Heart left ventricle (tissue), 16 donors: ENCODE data around the gene BGN. TPM values are rescaled to one million over a fixed set of nuclear protein-coding genes. Genes with fewer than 3 reads are reported as not detected.
A peak's percentile ranks its signal among the peaks of the same experiment; 100 is the strongest.

Experiments
- ATAC-seq, 4 donors: fragments of 200-7000 bp; cut with Tn5 transposase; one replicate each; pipeline ENCODE4 v1.9.1; 2020 to 2022; ENCODE audit warnings: moderate library complexity in 4 of 4, mild to moderate bottlenecking in 3 of 4, moderate number of reproducible peaks in 1 of 4
- DNase-seq, 5 donors: peaks; one replicate each; pipeline ENCODE4 v3.0.0-alpha.2; 2020
- H3K27ac ChIP-seq, 12 donors: fragments of 200-600 bp; sonication (generic) in 4 of 12; one replicate each; pipeline versions ENCODE4 v1.5.0 to v1.8.0; 2016 to 2022; ENCODE audit warnings: mild to moderate bottlenecking in 2 of 12
- H3K27me3 ChIP-seq, 9 donors: fragments of 200-600 bp; sonication (generic) in 2 of 9; one replicate each; pipeline versions ENCODE4 v1.5.1 to v1.8.0; 2016 to 2022; ENCODE audit warnings: mild to moderate bottlenecking in 3 of 9
- H3K36me3 ChIP-seq, 9 donors: fragments of 200-600 bp; sonication (generic) in 2 of 9; one replicate each; pipeline versions ENCODE4 v1.5.0 to v1.8.0; 2018 to 2022; ENCODE audit warnings: mild to moderate bottlenecking in 2 of 9
- H3K4me1 ChIP-seq, 12 donors: fragments of 200-600 bp; sonication (generic) in 4 of 12; one replicate each; pipeline versions ENCODE4 v1.5.0 to v1.8.0; 2016 to 2022; ENCODE audit warnings: mild to moderate bottlenecking in 3 of 12
- H3K4me3 ChIP-seq, 12 donors: fragments of 200-600 bp; sonication (generic) in 4 of 12; one replicate each; pipeline versions ENCODE4 v1.5.0 to v1.8.0; 2017 to 2022; ENCODE audit warnings: mild to moderate bottlenecking in 9 of 12, moderate library complexity in 4 of 12
- H3K9me3 ChIP-seq, 12 donors: fragments of 200-600 bp; sonication (generic) in 4 of 12; one replicate each; pipeline versions ENCODE4 v1.5.0 to v1.8.0; 2016 to 2022; ENCODE audit warnings: mild to moderate bottlenecking in 1 of 12
- POLR2A ChIP-seq, 2 donors: fragments of 450-650 bp; IDR thresholded peaks; one replicate each; pipeline ENCODE4 v1.6.1; 2017; ENCODE audit warnings: antibody characterized with exemption in 2 of 2, mild to moderate bottlenecking in 2 of 2, moderate library complexity in 2 of 2
- whole genome bisulfite sequencing, 4 donors: extraction: QIAGEN DNeasy Blood & Tissue Kit in 2 of 4; methylation state at CpG; one replicate each; pipeline versions ENCODE4 v1.1.5 to v1.1.7; 2013 to 2018; 5-methylcytosine and 5-hydroxymethylcytosine counted together
- intact Hi-C, 10 donors: fragments of 100-400 bp; cut with DNase I; formaldehyde crosslinking; loops; one replicate each; pipeline versions ENCODE4 v1.11.1 to v1.14.2; 2022
- polyA plus RNA-seq, 2 donors: library from polyadenylated mRNA; stranded (reverse); fragments of 200-250 nt; gene quantifications; one replicate each; pipeline ENCODE4 v1.2.3, GENCODE V29; 2013
- total RNA-seq, 9 donors: library from RNA; depleted of rRNA in 2 of 9; stranded (reverse); fragments of >200 nt in 2 of 9; fragmentation: NEBNext Ultra II Directional in 3 of 9; extraction: Animal tissue kit (Norgen Biotek cat#: 25700) in 3 of 9; gene quantifications; one replicate each; pipeline versions ENCODE4 v1.1.0 to v1.2.4, GENCODE V29; 2016 to 2023
- TF ChIP-seq, protein P1 (sequence below), 12 donors: fragments of 200-600 bp; sonication (generic) in 4 of 12; IDR thresholded peaks; one replicate each; pipeline versions ENCODE4 v1.5.0 to v1.8.0; 2018 to 2022; ENCODE audit warnings: antibody characterized with exemption in 12 of 12, mild to moderate bottlenecking in 5 of 12
- donor health status: ischemic (EF 13 %, LVEDD 7.1; RV severe dilation, severe dysfunction).
- donor health status: healthy with polysubstance abuse.
- donor health status: DM: no; HTN: yes; CAD: no.
- donor health status: DM: no; HTN: no; CAD: no.
- donor health status: ischemic (EF 25% LVEDD 6.9; RV normal size, moderate dysfunction).
- donor health status: ischemic (EF 25% LVEDD 5.7; RV mildly dilated, moderate dysfunction).
- donor health status: healthy.
- donor health status: DM: yes; HTN: yes; CAD: no.
- donor health status: ischemic (EF 35%, LVEDD 5.7; RV mildly dilated, moderate dysfunction).
- donor health status: nonischemic (EF 11% LVEDD 7.7; RV severe dilation, severe dysfunction).
- donor health status: DM: yes; HTN: yes; CAD: no.
- donor health status: PGD.
- donor health status: ischemic (EF 29% LVEDD 5.4; RV normal size, mild dysfunction).
- donor health status: nonischemic (EF 23%, LVEDD 6.1; RV moderate dilation, normal function).

Gene BGN
- total and polyA plus RNA-seq, 11 donors: 55.7 to 264 (median 76.9) TPM

DNA sequence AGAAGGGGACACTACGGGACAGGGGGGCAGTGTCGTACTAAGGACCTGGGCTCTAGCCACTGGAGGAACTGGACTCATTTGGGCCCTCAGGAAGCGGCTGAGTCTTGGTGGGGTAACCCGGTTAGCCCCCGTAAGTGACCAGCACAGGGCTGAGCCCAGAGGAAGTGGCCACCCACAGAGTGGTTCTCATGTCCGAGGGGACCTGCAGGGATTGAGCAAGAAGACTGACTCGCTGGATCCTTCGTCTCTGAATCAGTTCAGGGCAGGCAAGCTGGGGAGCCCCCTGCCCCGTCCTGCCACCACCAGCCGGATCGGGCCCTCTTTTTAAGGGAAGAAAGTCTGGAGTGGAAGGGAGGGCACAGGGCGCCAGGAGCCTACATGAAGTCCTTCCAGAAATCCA is 719 bp upstream of the BGN start:
- Histone ChIP-seq H3K4me3 (peak overlapping the region in 8 of 12 donors; percentile 10 to 66 (median 54)), H3K9me3 (no peaks in the 10 kb centered on the region), H3K27me3 (peaks cover 0 to 14% (median 0%) of the 10 kb centered on the region in 9 donors), H3K4me1 (peaks cover 0 to 21% (median 0%) of the 10 kb centered on the region in 12 donors), H3K27ac (peak overlapping the region in 10 of 12 donors; percentile 42 to 85 (median 72)), H3K36me3 (no peaks in the 10 kb centered on the region)
- peak in 2 of 4 donors; percentile 7 to 45 for ATAC-seq
- DNase-seq: peak in 1 of 5 donors; percentile 54
- TF ChIP-seq POLR2A (IDR thresholded peaks at IDR 0.05): no peak
- TF ChIP-seq, protein P1, sequence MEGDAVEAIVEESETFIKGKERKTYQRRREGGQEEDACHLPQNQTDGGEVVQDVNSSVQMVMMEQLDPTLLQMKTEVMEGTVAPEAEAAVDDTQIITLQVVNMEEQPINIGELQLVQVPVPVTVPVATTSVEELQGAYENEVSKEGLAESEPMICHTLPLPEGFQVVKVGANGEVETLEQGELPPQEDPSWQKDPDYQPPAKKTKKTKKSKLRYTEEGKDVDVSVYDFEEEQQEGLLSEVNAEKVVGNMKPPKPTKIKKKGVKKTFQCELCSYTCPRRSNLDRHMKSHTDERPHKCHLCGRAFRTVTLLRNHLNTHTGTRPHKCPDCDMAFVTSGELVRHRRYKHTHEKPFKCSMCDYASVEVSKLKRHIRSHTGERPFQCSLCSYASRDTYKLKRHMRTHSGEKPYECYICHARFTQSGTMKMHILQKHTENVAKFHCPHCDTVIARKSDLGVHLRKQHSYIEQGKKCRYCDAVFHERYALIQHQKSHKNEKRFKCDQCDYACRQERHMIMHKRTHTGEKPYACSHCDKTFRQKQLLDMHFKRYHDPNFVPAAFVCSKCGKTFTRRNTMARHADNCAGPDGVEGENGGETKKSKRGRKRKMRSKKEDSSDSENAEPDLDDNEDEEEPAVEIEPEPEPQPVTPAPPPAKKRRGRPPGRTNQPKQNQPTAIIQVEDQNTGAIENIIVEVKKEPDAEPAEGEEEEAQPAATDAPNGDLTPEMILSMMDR (IDR thresholded peaks at IDR 0.05): no peak
- intact Hi-C loops: loop anchor here in 2 of 10 donors (2.0 kb wide), 1 partner anchor 23 kb away; the partner anchor contains the start of gene HAUS7 (in 2 of the 2)
- WGBS, 4 donors: 71 to 87% (median 75%) methylated on average over 11 to 12 of the region's 12 CpGs

DNA sequence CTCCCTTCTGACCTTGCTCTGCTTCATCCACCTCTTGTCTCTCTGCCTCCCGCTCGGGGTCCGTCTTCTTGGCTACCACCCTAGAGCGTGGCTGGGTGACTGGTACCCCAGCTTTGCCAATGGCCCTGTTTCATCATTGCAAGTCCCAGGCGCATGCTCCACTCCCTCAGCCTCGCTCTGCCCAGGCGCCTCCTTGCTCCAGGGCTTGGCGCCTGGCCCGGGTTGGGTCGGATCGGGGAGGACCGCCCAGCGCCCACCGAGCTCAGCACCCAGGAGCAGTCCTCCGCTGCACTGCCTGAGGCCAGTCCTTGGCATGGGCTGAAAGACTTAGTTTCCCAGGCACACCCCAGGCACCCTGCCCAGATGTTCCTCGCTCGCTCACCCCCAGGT is 577 bp downstream of the BGN start:
- Histone ChIP-seq H3K4me1 (peaks cover 0 to 21% (median 0%) of the 10 kb centered on the region in 12 donors), H3K27me3 (peaks cover 0 to 14% (median 0%) of the 10 kb centered on the region in 9 donors), H3K27ac (peak overlapping the region in 10 of 12 donors; percentile 46 to 87 (median 70)), H3K4me3 (peak overlapping the region in 11 of 12 donors; percentile 38 to 66 (median 51)), H3K36me3 (no peaks in the 10 kb centered on the region), H3K9me3 (no peaks in the 10 kb centered on the region)
- 30 to 70% (median 40%) methylated on average over 15 to 17 of the region's 17 CpGs for WGBS, 4 donors
- no peak for TF ChIP-seq POLR2A (IDR thresholded peaks at IDR 0.05)
- TF ChIP-seq, protein P1 (IDR thresholded peaks at IDR 0.05): no peak
- peak in 1 of 5 donors; percentile 51 for DNase-seq
- ATAC-seq: peak in 2 of 4 donors; percentile 18 to 36
- intact Hi-C loops: loop anchor here in 2 of 10 donors (2.0 kb wide), 1 partner anchor 25 kb away; the partner anchor contains the start of gene HAUS7 (in 2 of the 2)

DNA sequence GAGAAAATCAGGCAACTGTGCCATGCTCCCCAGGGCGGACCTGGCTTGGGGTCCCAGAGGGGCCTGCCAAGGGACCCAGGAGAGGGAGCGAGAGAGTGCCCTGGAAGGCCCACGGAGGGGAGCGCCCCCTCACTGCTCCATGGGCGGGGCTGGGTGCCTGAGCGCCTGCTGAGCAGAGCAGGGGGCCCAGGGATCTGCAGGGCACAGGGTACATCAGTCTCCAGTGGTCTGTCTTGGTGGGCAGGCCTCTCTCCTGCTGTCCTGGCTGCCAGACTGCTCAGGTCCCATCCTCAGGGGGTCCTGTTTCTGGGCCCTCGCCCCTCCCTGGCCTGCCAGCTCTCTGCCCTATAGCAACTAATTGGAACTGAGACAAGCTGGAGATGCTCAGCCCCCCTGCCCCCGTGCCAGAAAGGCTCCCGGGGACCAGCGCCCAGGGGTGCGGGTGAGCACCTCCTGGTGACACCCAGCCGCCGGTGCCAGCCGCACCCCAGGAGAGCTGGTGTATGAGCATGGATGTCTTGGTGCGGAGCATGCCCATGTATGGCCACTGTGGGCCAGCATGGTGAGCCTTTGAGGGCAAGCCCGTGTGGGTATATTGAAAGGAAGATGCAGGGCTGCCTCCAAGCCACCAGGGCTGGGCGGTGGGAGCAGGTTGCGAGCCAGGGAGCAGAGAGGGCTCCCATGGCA is 1.3 kb downstream of the BGN start:
- peak overlapping the region in 10 of 12 donors; percentile 17 to 87 (median 50) for H3K27ac ChIP-seq
- DNase-seq (no peak), ATAC-seq (no peak)
- no peaks in the 10 kb centered on the region for H3K9me3 ChIP-seq
- no peaks in the 10 kb centered on the region for H3K36me3 ChIP-seq
- no peak for TF ChIP-seq POLR2A (IDR thresholded peaks at IDR 0.05)
- TF ChIP-seq, protein P1 (IDR thresholded peaks at IDR 0.05): no peak
- intact Hi-C loops: loop anchor here in 2 of 10 donors (2.0 kb wide), 1 partner anchor 25 kb away; the partner anchor contains the start of gene HAUS7 (in 2 of the 2)
- peaks cover 0 to 14% (median 0%) of the 10 kb centered on the region in 9 donors for H3K27me3 ChIP-seq
- peak overlapping the region in 11 of 12 donors; percentile 38 to 66 (median 51) for H3K4me3 ChIP-seq
- peaks cover 0 to 20% (median 0%) of the 10 kb centered on the region in 12 donors for H3K4me1 ChIP-seq
- 63 to 72% (median 69%) methylated on average over 17 to 18 of the region's 18 CpGs for WGBS, 4 donors

GRCh38 chrX:153496590-153496959 is 1.8 kb downstream of the BGN start:
- TF ChIP-seq, protein P1 (IDR thresholded peaks at IDR 0.05): no peak
- no peak for TF ChIP-seq POLR2A (IDR thresholded peaks at IDR 0.05)
- H3K4me3 ChIP-seq: peak overlapping the region in 11 of 12 donors; percentile 38 to 66 (median 51)
- no peaks in the 10 kb centered on the region for H3K36me3 ChIP-seq
- no peaks in the 10 kb centered on the region for H3K9me3 ChIP-seq
- intact Hi-C loops: no loop called here
- peak overlapping the region in 8 of 12 donors; percentile 23 to 87 (median 56) for H3K27ac ChIP-seq
- H3K27me3 ChIP-seq: peaks cover 0 to 14% (median 0%) of the 10 kb centered on the region in 9 donors
- peaks cover 0 to 15% (median 0%) of the 10 kb centered on the region in 12 donors for H3K4me1 ChIP-seq
- 44 to 53% (median 48%) methylated on average over 8 of the region's 8 CpGs for WGBS, 4 donors
- no peak for ATAC-seq
- DNase-seq: no peak
